ENCODE data around the gene LHFPL2.

The LHFPL2 gene

DNA sequence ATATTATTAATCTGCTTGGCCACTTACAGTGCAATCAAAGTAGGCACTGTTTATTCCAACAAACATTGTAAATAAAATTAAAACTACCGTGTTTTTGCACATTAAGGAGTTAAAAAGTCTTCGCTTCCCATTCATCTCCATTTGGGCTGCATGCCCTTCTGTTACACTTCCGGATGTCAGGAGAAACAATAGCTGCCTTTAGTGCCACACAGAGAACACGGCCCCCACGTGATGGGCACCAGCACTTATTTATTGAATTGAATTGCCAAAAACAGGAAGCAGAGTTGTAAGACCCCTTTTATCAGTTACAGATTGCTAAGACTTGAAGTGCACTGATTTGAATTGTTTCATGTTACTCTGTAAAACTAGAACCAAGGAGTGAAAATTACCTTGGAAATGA is 80.4 kb downstream of the LHFPL2 start:
- DNase-seq (ENCODE audit: low read depth): no peak

DNA sequence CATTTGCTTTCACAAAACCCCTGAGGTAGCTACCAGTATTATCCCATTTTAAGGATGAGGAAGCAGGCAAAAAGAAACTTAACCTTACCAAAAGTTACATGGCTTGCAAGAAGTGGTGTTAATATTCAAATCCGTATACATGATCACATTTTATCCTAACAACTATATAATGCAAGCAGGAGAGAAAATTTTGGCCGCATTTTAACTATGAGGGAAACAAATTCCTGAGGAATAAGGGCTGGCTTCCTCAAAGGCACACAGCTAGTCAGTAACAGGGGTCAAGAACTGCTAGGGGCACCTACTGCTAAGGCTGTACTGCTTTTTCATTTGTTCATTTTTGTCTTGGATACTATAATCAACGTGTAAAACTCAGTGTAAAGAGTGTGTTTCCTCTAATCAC is 81.0 kb downstream of the LHFPL2 start:
- no peak for DNase-seq (ENCODE audit: low read depth)

DNA sequence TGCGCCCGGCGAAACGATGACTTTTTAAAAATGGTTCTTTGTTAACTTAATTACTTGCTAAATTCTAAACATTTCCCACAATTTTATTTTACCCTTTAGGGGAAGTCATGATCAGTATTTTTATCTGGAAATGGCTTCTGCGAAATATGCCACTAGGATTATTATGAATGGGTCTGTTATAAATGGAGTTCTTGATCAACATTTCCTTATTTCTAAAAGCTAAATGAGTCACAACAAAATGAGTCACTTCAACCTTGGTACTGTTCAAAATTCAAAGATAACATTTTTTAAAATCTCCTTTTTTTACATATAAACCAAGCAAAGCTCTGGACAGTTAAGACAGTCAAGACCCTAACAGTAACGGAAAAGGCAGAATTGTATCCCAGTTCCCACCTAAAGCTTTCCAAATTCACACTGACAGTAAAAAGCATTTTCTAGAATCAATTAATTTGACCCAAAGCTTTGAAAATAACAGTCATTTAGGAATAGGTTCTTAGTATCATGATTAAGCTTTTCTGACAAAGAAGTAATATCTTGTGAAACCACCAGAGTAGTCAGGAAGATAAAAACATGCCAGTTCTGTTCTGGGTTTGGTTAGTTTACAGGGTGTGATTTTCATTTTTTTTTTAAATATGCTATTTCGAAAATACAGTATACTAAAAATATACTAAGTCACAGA is 81.7 kb downstream of the LHFPL2 start:
- no peak for DNase-seq (ENCODE audit: low read depth)

GRCh38 chr5:78565395-78565794 is 83.2 kb downstream of the LHFPL2 start:
- no peak for DNase-seq (ENCODE audit: low read depth)

GRCh38 chr5:78563621-78564020 is 85.0 kb downstream of the LHFPL2 start:
- no peak for DNase-seq (ENCODE audit: low read depth)

DNA sequence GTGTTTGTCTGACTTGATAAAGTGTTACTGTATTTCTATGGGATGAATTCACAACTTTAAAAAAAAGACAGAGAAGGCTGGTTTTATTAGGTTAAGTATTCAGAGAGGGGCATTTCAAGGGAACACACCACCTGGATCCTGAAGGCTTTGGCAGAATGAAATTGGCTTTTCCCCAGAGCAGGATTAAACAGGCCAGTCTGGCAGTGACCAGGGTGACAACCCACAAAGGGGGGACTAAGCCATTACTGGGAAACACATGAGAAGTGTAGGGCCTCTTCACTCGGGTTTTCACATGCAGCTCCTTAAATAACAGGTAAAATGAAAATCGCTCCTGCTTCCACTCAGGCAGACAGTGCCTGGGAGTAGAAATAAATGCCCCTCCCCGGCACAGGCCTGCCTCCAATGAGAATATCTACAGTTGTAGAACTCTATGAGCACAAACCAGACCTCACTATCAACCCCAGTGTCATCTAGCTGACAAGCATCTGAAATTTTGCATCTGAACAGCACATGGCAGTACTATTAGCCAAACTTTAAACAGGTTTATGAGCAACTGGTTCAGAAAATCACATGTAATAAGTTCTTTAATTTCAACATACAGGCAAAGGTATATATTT is 85.8 kb downstream of the LHFPL2 start:
- no peak for DNase-seq (ENCODE audit: low read depth)

DNA sequence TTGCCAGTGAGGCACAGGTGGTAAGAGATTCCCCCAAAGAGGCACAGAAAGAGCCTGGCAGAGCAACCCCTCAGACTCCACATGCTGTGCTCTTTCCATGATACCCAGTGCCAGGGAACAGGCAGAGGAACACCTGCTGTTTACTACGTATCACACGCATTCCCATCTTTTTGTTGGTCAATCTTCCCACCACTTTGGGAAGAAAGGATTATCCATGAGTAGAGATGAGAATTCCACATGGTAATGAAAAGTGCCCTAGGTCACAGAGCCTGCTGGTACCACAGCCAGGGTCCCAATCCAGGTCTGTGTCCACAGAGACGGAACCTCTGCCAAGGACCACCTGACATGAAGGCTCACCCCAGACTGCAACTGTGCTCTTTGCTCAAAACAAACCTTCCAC is 86.6 kb downstream of the LHFPL2 start:
- no peak for DNase-seq (ENCODE audit: low read depth)

GRCh38 chr5:78561261-78561660 is 87.3 kb downstream of the LHFPL2 start:
- no peak for DNase-seq (ENCODE audit: low read depth)

DNA sequence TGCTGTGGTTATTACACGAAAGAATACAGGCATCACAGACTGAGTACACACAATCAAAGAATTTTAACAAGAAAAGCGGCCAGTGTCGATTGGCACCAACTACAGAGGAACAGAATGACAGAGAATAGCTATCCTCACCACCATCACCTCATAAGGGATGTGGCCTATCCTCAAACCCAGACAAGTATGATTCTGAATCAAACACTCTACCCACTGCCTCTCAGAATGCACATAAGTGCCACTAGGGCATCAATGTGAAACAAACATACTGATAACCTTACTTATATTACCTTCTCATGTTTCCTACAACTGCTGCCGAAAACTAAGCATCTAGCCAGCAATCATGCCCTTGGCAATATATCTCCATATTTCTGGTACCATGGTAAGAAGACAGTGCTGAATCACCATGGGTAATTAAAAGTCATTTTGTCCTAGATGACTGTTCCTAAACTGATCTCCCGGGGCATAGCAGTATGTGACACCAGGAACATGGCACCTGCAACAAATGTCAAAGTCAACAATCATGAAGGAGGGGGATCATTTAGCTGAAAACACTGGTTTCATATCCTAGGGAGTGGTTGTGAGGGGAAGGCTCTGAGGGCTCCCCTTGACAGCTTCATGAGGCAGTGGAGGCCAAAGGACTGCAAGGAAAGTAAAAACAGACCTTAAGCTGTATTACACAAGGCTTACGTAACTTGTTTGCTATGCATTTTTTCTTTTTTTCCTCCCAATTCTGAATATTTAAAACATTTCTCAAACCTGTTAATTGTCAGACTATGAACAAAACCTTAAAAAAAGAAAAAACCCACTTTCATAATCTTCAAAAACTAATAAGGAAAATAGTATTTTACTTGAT is 88.3 kb downstream of the LHFPL2 start:
- DNase-seq (ENCODE audit: low read depth): no peak

DNA sequence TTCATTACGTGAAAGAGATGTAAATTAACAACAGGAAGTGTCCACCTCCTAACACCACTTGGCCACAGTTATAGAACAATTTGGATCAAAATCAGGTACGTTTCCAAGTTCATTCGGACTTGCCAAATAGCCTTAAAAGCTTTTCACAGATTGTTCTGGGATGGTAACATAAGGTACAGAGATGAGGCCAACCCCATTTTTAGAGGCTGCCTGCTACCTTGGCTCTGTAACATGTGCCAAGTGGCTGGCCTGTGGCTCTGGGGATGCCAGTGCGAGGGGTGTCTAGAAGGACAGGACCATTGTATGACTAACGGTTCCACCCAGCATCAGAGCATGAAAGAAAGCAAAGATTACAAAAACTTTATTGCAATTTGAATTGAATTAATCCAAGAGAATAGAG is 91.0 kb downstream of the LHFPL2 start:
- DNase-seq (ENCODE audit: low read depth): no peak

GRCh38 chr5:78555870-78556269 is 92.7 kb downstream of the LHFPL2 start:
- DNase-seq (ENCODE audit: low read depth): no peak

GRCh38 chr5:78554670-78555069 is 93.9 kb downstream of the LHFPL2 start:
- no peak for DNase-seq (ENCODE audit: low read depth)

DNA sequence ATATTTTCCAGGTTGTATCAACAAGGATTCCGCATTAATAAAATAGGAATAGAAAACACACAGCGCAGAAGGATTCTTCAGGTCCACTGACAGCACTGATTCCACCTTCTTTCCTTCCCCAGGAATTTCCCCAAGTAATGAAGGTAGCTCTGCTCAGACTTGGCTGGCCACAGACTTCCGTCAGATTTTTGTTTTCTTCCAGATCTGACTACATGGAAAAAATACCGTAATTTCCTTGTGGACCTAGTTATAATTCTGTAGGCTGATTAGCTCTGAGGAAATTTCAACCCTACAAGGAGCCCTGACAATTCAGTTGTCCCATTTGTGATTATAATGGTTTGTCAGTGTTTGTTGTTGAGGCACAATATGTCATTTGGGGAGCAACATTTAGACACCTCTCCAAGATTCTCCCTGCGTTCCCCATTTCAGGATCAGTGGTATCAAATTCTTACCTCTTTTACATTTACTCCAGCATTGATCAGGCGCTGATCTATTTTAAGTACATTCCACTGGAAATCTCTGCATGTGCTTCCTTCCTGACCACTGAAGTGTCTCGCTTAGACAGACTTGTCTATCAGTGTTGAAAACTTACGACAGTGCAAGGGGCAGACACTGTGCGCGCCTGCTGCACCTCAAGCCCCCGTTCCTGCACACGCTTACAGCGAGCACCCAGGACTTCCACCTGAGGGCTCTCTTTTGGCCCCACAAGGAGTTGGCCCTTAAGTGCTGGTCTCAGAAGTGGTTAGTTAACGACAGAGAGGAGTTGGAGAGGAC is 94.8 kb downstream of the LHFPL2 start:
- DNase-seq (ENCODE audit: low read depth): no peak

DNA sequence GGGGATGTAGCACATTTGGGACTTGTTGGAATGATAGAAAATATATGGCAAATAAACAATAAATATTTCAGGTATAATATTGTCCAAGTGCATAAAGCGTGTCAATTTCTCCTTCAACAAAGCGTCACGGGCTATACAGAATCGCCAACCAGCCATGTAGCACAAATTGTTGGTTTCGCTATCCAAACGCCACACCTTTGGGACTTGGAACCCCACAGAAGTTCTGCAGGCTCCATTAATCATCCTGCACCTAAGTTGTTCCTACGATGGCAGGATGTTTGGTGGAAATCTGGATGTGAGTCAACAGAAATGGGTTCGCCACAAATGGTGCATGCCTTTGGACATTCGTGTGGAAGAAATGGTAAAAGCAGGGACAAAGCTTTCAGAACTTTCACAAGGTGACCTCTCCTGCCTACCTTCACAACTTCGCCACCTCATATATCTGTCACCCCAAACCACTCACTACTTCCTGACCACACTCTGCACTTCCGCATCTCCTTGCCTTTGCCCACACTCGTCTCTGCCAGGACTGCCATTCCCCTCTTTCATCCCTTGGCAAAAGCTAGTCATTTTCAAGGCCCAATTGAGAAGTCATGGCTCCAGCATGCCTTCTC is 95.7 kb downstream of the LHFPL2 start:
- DNase-seq (ENCODE audit: low read depth): no peak

GRCh38 chr5:78550891-78551290 is 97.7 kb downstream of the LHFPL2 start:
- no peak for DNase-seq (ENCODE audit: low read depth)

DNA sequence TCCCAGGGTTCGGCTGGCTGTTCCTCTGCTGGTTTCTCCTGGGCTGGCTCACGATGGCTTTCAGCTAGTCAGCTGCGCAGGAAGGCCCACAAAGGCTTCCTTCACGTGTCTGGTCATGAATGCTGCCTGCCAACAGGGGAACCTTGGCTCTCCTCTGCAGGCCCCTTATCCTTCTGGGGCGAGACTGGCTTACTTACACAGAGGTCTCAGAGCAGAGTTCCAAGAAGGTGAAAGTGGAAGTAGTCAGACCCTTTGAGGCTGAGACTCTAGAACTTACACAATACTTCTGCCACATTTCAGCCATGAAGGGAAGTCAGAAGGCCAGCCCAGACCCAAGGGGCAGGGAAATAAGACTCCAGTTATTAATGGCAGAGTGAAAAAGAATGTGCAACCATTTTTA is 99.5 kb downstream of the LHFPL2 start:
- no peak for DNase-seq (ENCODE audit: low read depth)

- DNase-seq (ENCODE audit: low read depth): peak; percentile 83
Observed at GRCh38 chr5:78547731-78548615, 100.6 kb downstream of the LHFPL2 start.

- DNase-seq (ENCODE audit: low read depth): no peak
Observed at GRCh38 chr5:78547183-78547582, 101.4 kb downstream of the LHFPL2 start.

DNA sequence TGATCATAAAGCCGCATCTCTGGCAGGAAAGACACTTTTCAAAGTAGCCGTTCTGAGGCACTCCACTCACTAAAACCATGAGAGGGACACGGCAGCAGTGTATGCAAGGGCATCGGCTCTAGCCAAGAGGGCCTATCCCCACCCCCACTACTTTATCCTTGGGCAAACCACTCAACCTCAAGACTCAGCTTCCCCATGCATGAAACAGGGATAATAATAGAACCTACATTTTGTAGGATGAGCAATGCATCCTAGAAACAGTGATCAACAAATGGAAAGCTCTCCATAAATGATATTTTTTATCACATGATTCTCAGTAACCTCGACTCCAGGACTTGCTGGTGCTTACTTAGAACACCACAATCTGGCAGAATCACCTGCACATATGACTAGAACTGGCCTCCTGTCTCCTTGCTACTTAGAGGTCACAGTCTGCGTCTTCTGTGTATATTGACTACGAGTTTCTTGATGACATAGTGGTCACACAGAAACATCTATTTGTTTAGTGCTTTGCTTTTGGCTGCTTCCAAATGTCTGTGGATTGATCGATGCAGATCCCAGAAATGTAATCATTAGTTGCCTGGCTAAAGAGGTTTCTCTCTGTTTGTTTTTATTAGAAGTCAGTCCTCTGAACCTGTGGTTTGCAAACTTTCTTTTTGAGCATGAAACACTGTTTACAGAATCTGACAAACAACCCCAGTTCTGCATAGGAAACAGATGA is 102.1 kb downstream of the LHFPL2 start:
- DNase-seq (ENCODE audit: low read depth): no peak

DNA sequence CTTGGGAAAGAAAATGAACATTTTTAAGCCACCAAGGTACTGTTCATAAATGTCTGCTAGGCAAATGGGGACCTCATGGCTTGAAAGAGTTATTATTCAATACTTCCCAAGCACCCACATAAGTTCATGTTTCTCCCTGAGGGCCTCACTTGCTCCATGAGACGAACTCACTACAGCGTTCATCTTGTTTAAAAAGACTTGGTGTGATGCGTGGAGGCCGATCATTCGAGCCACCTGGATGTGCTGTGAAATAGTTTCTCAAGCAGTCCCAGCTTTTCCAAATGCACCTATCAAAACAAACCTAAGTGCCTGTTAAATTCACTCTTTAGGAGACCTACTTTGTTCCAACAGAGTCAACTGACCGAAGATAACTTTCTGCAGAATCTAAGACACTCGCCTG is 103.2 kb downstream of the LHFPL2 start:
- DNase-seq (ENCODE audit: low read depth): no peak
